ENCODE measurements around the gene SLC9B2.

DNA sequence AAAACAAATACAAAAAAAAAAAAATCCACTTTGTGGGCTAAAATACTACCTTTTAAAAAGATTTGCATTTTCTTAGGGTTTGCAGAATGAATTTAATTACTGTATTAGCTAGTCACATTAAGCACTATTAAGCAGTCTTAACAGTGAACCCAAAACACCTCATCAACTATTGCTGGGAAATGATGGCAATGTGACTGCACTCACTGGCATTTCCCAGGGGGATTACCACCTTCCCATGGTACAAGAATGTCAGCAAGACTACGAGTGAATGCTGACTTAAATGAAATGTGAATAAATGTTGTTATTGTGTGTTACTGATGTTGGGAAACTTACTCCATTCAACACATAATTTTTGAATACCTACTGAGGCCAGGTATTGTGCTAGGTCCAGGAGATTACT lies 10.0 kb upstream of the SLC9B2 start:
- TF ChIP-seq, protein P1, sequence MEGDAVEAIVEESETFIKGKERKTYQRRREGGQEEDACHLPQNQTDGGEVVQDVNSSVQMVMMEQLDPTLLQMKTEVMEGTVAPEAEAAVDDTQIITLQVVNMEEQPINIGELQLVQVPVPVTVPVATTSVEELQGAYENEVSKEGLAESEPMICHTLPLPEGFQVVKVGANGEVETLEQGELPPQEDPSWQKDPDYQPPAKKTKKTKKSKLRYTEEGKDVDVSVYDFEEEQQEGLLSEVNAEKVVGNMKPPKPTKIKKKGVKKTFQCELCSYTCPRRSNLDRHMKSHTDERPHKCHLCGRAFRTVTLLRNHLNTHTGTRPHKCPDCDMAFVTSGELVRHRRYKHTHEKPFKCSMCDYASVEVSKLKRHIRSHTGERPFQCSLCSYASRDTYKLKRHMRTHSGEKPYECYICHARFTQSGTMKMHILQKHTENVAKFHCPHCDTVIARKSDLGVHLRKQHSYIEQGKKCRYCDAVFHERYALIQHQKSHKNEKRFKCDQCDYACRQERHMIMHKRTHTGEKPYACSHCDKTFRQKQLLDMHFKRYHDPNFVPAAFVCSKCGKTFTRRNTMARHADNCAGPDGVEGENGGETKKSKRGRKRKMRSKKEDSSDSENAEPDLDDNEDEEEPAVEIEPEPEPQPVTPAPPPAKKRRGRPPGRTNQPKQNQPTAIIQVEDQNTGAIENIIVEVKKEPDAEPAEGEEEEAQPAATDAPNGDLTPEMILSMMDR (IDR thresholded peaks at IDR 0.05) = no peak
- TF ChIP-seq EZH2phosphoT487 (IDR thresholded peaks at IDR 0.05) (no peak), EZH2 (IDR thresholded peaks at IDR 0.05) (no peak)

Measured in neural progenitor cell (in vitro differentiated cells).